Ishikawa (cell line): ENCODE measurements around the gene SMYD2.

ENCODE experiments used
- CEBPB ChIP-seq: IDR thresholded peaks from 2 replicates; pipeline ENCODE4 v1.6.1; 2012
- CREB1 ChIP-seq: IDR thresholded peaks from 2 replicates; pipeline ENCODE4 v1.6.1; 2012; ENCODE audit warnings: low read depth
- EGR1 ChIP-seq: IDR thresholded peaks from 2 replicates; pipeline ENCODE4 v1.6.1; 2012
- EP300 ChIP-seq: IDR thresholded peaks from 2 replicates; pipeline ENCODE4 v1.6.1; 2012; ENCODE audit warnings: borderline replicate concordance
- FOXM1 ChIP-seq: IDR thresholded peaks from 2 replicates; pipeline ENCODE4 v1.6.1; 2012; ENCODE audit warnings: low read depth, borderline replicate concordance
- NFIC ChIP-seq: IDR thresholded peaks from 2 replicates; pipeline ENCODE4 v1.6.1; 2012
- RAD21 ChIP-seq: IDR thresholded peaks from 2 replicates; pipeline ENCODE4 v1.6.1; 2012; ENCODE audit warnings: low read depth
- TAF1 ChIP-seq: IDR thresholded peaks from 2 replicates; pipeline ENCODE4 v1.6.1; 2012; ENCODE audit warnings: low read depth, mild to moderate bottlenecking
- TCF12 ChIP-seq: IDR thresholded peaks from 2 replicates; pipeline ENCODE4 v1.6.1; 2012; ENCODE audit warnings: low read depth
- TEAD4 ChIP-seq: IDR thresholded peaks from 2 replicates; pipeline ENCODE4 v1.6.1; 2012
- YY1 ChIP-seq: IDR thresholded peaks from 2 replicates; pipeline ENCODE4 v1.6.1; 2012; ENCODE audit warnings: low read depth
- ZBTB7A ChIP-seq: IDR thresholded peaks from 2 replicates; pipeline ENCODE4 v1.6.1; 2012; ENCODE audit warnings: low read depth
- TF ChIP-seq, protein P1 (sequence below): IDR thresholded peaks from 2 replicates; pipeline ENCODE4 v1.6.1; 2012
- TF ChIP-seq, protein P2 (sequence below): IDR thresholded peaks from 2 replicates; pipeline ENCODE4 v1.6.1; 2012
- TF ChIP-seq, protein P3 (sequence below): IDR thresholded peaks from 2 replicates; pipeline ENCODE4 v1.6.1; 2012; ENCODE audit warnings: low read depth, mild to moderate bottlenecking

Gene SMYD2

DNA sequence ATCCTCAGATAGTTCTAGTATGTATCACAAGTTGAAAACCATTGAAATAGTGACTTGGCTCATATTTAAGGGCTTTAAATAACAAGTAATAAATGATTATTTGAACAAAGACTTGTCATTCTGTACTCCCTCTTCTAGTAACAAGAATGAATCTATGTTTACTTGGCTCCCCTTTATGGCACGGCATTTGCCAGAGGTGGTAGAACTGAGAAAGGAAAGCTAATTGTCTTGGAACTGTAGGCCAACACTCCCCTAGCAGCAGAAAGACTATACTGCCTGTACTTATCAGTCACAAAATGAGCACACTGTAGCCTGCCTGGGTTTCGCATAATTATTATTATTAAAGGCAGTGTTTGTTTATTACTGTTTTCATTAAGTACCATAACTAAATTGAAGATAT, 29.6 kb upstream of the SMYD2 start:
- TF ChIP-seq FOXM1 = no peak
- TF ChIP-seq, protein P1, sequence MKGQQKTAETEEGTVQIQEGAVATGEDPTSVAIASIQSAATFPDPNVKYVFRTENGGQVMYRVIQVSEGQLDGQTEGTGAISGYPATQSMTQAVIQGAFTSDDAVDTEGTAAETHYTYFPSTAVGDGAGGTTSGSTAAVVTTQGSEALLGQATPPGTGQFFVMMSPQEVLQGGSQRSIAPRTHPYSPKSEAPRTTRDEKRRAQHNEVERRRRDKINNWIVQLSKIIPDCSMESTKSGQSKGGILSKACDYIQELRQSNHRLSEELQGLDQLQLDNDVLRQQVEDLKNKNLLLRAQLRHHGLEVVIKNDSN = no peak
- TF ChIP-seq TEAD4 = no peak
- TF ChIP-seq, protein P2, sequence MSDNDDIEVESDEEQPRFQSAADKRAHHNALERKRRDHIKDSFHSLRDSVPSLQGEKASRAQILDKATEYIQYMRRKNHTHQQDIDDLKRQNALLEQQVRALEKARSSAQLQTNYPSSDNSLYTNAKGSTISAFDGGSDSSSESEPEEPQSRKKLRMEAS = no peak
- no peak for TF ChIP-seq CEBPB
- TF ChIP-seq, protein P3, sequence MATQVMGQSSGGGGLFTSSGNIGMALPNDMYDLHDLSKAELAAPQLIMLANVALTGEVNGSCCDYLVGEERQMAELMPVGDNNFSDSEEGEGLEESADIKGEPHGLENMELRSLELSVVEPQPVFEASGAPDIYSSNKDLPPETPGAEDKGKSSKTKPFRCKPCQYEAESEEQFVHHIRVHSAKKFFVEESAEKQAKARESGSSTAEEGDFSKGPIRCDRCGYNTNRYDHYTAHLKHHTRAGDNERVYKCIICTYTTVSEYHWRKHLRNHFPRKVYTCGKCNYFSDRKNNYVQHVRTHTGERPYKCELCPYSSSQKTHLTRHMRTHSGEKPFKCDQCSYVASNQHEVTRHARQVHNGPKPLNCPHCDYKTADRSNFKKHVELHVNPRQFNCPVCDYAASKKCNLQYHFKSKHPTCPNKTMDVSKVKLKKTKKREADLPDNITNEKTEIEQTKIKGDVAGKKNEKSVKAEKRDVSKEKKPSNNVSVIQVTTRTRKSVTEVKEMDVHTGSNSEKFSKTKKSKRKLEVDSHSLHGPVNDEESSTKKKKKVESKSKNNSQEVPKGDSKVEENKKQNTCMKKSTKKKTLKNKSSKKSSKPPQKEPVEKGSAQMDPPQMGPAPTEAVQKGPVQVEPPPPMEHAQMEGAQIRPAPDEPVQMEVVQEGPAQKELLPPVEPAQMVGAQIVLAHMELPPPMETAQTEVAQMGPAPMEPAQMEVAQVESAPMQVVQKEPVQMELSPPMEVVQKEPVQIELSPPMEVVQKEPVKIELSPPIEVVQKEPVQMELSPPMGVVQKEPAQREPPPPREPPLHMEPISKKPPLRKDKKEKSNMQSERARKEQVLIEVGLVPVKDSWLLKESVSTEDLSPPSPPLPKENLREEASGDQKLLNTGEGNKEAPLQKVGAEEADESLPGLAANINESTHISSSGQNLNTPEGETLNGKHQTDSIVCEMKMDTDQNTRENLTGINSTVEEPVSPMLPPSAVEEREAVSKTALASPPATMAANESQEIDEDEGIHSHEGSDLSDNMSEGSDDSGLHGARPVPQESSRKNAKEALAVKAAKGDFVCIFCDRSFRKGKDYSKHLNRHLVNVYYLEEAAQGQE = no peak
- TF ChIP-seq YY1 = no peak
- no peak for TF ChIP-seq TAF1
- no peak for TF ChIP-seq ZBTB7A
- TF ChIP-seq EP300 = no peak
- TF ChIP-seq EGR1 = no peak
- no peak for TF ChIP-seq TCF12

DNA sequence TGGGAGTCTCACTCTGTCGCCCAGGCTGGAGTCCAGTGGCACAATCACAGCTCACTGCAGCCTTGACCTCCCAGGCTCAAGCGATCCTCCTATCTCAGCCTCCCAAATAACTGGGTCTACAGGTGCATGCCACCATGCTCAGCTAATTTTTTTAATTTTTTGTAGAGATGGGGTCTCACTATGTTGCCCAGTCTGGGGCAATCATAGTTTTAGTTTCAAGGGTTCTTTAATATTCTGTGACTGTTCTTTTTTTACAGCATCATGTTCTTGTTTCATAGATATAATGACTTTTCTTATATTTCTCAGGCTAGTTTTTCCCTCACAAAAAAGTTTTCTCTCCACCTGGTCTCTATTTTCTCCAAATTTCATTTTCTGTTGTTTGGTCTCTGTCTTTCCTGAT, 25.4 kb upstream of the SMYD2 start:
- TF ChIP-seq TEAD4 (no peak), TCF12 (no peak), FOXM1 (no peak), NFIC (no peak), EP300 (no peak), RAD21 (no peak)
- TF ChIP-seq, protein P2 = no peak

DNA sequence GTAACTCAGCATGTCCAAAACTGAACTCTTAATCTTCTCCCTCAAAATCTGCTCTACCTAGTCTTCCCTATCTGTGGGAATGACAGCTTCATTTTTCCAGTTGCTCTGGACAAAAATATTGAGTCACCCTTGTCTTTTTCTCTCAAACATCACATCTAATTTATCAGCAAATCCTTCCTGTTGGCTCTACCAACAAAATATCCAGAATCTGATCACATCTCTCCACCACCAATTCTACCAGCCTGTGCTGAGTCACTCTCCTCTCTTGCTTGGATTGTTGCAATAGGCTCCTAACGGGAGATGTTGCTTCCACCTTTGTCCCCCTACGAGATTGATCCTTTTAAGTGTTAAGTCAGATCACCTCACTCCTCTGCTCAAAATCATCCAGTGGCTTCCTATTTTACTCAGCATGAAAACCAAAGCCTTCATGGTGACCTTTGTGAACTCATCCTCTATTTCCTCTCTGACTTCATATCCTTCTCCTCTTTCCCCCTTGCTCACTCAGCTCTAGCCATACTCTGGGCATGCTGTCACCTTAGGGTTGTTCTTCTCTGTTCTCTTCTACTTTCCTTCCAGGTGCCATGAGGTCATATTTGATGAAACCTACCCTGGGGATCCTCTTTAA, 21.5 kb upstream of the SMYD2 start:
- TF ChIP-seq, protein P3 = no peak
- TF ChIP-seq, protein P2 = no peak
- TF ChIP-seq, protein P1 = no peak
- TF ChIP-seq RAD21 = no peak
- no peak for TF ChIP-seq EGR1
- TF ChIP-seq TAF1 = no peak
- no peak for TF ChIP-seq FOXM1
- no peak for TF ChIP-seq TEAD4
- TF ChIP-seq NFIC = no peak
- no peak for TF ChIP-seq TCF12
- no peak for TF ChIP-seq CEBPB
- TF ChIP-seq ZBTB7A = no peak
- TF ChIP-seq CREB1 = no peak
- TF ChIP-seq YY1 = no peak
- no peak for TF ChIP-seq EP300

DNA sequence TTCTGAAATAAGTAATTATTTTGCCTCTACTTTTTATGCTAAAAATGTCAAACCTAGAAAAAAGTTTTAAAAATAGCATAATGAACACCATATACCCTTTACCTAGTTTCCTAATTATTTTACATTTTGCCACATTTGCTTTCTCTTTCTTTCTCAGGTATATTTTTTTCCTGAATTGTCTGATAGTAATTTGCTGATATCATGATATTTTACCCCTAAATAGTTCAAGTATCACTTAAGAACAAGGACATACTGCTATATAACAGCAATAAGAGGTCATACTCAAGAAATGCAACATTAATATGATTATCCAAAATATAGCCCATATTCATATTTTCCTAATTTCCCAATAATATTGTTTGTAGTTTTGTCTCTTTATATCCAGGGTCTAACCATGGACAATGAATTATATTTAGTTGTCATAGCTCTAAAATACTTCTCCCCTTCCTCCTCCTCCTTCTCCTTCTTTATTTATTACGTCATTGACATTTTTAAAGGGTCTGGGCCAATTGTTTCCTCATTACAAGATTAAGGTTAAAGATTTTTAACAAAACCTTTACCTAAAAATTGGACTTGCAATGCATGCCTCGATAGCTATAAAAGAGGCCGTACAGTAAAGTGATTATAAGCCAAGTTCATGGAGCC, 20.3 kb upstream of the SMYD2 start:
- TF ChIP-seq, protein P2 = no peak
- TF ChIP-seq RAD21 (no peak), TAF1 (no peak), CEBPB (no peak), EP300 (no peak), FOXM1 (no peak), TEAD4 (no peak), TCF12 (no peak)
- TF ChIP-seq, protein P1 = no peak
